ENCODE measurements around the gene MPHOSPH6. TPM values are rescaled to one million over a fixed set of nuclear protein-coding genes. Genes with fewer than 3 reads are reported as not detected.
"Not testable (repeated sequence)": the region's sequence is repeated elsewhere in the genome, so short reads cannot be mapped to it uniquely, and the experiment has no call there.

MPHOSPH6 gene
- 27.0 TPM for polyA plus RNA-seq (2013, experiment 1 of 2; ENCODE audit: insufficient read length)
- polyA plus RNA-seq (2013, experiment 2 of 2; ENCODE audit: insufficient read length): 19.2 TPM

GRCh38 chr16:82169861-82170845 lies at the start of gene MPHOSPH6:
TSS of gene MPHOSPH6 (minus strand) at chr16:82170224. CDS start at chr16:82170175, 49 bp downstream.
- peak; percentile 91 for DNase-seq

GRCh38 chr16:82219298-82219697 lies 49.3 kb upstream of the MPHOSPH6 start:
- DNase-seq: no peak

DNA sequence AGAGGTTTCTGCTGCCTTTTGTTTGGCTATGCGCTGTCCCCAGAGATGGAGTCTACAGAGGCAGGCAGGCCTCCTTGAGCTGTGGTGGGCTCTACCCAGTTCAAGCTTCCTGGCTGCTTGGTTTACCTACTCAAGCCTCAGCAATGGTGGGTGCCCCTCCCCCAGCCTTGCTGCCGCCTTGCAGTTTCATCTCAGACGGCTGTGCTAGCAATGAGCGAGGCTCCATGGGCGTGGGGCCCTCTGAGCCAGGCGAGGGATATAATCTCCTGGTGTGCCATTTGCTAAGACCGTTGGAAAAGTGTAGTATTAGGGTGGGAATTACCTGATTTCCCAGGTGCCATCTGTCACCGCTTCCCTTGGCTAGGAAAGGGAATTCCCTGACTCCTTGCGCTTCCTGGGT lies 39.3 kb upstream of the MPHOSPH6 start:
- not testable (repeated sequence) for DNase-seq

GRCh38 chr16:82203198-82203597 lies 33.2 kb upstream of the MPHOSPH6 start:
- no peak for DNase-seq

GRCh38 chr16:82201926-82202325 lies 31.9 kb upstream of the MPHOSPH6 start:
- DNase-seq: no peak

DNA sequence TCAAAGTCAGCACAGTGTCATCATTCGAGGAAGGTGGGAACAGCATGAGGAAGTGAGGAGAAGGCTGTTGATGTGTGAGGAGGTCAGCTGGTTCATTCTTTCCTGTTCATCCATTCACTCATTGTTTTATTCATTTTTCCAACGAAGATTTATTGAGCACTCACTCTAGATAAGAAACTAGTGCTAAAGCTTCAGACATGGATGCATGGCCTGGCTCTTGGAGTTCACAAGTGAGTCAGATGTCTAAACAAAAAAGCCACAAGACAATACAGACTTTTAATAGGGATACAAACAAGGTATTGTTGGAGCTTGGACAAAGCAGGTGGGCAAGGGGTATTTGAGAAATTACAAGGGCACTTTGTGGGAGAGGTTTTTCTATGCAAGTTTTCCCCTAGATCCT lies 31.3 kb upstream of the MPHOSPH6 start:
- DNase-seq: no peak

GRCh38 chr16:82199209-82199608 lies 29.2 kb upstream of the MPHOSPH6 start:
- no peak for DNase-seq

DNA sequence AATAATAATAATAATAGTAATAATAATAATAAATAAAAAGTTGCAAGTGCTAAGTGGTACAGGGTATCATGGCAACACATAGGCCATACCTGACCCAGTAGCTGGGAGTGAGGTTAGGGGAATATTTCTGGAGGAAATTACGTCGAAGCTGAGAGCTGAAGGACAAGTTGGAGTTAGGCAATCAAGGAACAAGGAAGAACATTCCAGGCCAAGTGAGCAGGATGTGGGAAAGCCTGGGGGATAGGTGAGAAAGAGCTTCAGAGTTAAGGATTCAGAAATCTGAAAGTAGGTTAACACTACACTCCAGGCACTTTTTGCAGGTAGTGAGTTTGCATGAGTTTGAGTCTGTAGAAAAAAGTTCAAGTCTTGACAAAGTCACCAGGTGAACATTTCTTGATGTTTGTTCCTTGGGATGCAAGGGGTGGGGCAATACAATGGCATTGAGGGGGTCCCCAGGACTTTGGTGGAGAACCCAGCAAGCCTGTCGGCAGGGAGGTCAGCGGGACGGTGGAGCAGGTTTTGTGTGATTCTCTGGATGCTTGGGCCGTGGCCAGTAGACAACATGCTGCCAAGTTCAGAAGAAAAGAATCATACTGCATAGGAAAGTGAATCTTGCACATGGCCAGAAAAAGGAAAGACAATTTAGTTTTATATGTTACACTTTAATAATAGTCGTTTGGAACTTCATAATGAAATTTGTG lies 27.7 kb upstream of the MPHOSPH6 start:
- no peak for DNase-seq

DNA sequence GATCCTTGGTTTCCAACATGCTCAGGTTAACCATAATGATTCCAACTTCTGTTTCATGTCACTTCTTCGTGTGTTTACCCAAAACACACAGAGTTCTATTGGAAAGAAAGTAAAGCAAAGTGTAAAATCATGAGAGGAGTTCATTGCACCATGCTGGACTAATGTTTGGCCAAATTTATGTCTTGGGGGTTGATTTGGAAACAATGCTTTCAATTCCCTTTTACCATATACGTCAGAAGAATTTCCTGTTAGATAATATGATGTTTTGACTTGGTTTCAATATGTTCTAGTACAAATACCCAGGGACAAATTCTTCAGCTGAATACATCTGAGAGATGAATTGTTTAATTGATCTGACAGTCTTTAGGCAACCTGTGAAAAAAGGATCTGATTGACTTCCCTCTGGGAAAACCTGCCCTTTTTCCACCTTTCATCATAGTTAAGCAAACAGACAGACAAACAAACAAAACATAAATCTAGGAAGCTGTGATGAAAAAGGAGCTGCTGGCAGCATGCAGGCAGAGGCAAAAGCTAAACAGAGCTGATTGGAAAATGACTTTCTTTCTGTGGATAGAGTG lies 26.0 kb upstream of the MPHOSPH6 start:
- DNase-seq: no peak

DNA sequence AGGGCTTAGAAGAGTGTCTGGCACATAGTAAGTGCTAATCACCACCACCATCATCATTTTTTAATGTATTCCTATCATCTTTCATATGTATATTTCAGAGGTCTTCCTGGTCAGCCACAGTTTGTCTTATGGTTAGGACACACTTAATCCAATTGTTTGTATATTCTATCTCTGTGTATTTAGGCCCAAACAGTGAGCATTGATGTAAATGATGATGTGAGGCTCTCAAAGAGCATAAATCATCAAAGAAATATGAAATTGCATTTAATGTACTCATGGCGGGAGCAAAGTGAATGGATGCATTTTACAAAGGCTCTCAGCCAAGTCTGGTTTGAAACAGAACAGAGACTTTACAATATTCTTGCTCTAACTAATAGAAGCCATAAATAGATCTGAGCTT lies 24.1 kb upstream of the MPHOSPH6 start:
- no peak for DNase-seq

- DNase-seq: peak; percentile 49
Observed at GRCh38 chr16:82192665-82193064, 22.6 kb upstream of the MPHOSPH6 start.

DNA sequence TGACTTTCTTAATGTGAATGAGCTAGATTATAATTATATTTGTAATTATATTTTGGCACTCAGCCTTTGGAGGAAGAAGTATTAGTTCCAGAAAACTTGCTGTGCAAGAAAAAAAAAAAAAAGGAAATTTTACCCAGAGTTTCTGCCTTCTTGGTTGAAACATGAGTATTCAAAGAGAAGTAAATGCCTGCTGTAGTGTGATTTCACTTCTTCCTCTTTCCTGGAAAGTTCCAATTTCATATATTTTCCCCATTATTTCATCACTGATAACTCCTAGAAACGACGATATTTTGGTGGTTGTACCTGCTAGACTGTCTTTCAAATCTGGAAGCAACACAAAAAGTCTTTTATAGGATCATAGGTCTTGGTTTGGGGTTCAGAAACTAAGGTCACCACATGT lies 20.4 kb upstream of the MPHOSPH6 start:
- no peak for DNase-seq

- DNase-seq: no peak
Observed at GRCh38 chr16:82187829-82188228, 17.8 kb upstream of the MPHOSPH6 start.

GRCh38 chr16:82185012-82185411 lies 15.0 kb upstream of the MPHOSPH6 start:
- DNase-seq: no peak

- no peak for DNase-seq
Observed at GRCh38 chr16:82184213-82184612, 14.2 kb upstream of the MPHOSPH6 start.

DNA sequence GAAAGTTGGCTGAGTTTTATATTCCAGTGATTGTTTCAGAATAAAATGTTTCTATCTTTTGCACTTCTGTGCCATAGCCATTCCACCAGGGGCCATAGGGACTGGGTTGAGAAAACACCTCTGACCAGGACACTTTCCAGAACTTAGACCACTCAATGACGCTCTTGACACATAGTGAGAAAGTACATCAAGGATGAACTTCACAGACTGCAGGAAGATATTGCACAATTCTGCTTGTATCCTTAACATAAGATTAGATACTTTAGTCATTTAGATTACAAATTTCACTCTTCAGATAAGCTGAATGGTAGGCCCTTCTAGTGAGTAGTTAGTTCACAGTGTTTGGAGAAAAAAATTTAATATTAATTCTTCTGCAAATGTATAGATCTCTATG lies 13.0 kb upstream of the MPHOSPH6 start:
- no peak for DNase-seq

DNA sequence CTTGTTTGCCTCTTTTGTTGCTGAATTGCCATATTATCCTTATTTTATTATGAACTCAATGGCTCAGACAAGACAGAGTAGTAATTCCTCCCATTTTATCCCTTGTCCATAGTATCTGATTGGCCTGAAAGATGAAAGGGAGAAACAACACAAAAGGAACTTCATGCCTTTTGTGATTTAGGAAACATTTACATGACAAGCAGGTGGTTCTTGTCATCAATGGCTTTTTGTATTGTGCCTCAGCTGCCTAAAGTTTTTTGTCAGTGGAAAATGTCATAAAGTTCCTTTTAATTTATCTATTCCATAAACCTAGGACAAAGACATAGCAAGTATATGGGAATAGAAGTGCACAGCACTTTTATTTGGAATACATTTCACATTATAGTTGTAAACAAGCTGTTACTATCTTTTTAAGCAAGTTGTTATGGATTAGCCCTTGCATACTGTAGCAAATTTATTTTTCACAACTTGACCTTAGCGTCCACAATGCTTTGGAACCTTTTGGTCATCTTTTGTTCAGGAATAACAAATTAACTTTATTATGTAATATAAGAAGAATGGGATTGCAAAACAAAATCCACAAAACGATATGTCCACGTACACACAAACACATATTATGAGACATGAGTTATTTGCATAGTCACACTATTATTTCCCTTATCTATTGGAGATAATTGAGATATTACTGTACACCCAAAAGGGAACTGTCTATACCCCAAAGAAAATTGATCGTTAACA lies 12.4 kb upstream of the MPHOSPH6 start:
- no peak for DNase-seq

- DNase-seq: no peak
Observed at GRCh38 chr16:82181461-82182185, 11.6 kb upstream of the MPHOSPH6 start.

- DNase-seq: no peak
Observed at GRCh38 chr16:82178352-82178751, 8.3 kb upstream of the MPHOSPH6 start.

- no peak for DNase-seq
Observed at GRCh38 chr16:82177555-82177954, 7.5 kb upstream of the MPHOSPH6 start.

GRCh38 chr16:82176204-82176603 lies 6.2 kb upstream of the MPHOSPH6 start:
- DNase-seq: no peak

- DNase-seq: no peak
Observed at GRCh38 chr16:82175627-82176026, 5.6 kb upstream of the MPHOSPH6 start.

Data from fibroblast of skin of back (primary cell).